Muscle layer of colon (tissue), 2 donors: ENCODE data around the gene OSBPL3.

Experiments
- H3K27ac ChIP-seq: one replicate; pipeline ENCODE4 v1.7.0; 2013; ENCODE audit warnings: low read depth, mild to moderate bottlenecking, low read length, moderate library complexity
- H3K27me3 ChIP-seq, 2 donors: one replicate each; pipeline ENCODE4 v1.7.0; 2013; ENCODE audit warnings: low read length in 2 of 2, mild to moderate bottlenecking in 2 of 2; ENCODE audit not compliant: insufficient read depth in 2 of 2, control insufficient read depth in 1 of 2
- H3K36me3 ChIP-seq: one replicate; pipeline ENCODE4 v1.7.0; 2013; ENCODE audit warnings: mild to moderate bottlenecking, low read length; ENCODE audit not compliant: insufficient read depth
- H3K4me1 ChIP-seq: one replicate; pipeline ENCODE4 v1.7.0; 2013; ENCODE audit warnings: mild to moderate bottlenecking, low read length; ENCODE audit not compliant: insufficient read depth
- H3K4me3 ChIP-seq, 2 donors: one replicate each; pipeline ENCODE4 v1.7.0; 2013; ENCODE audit warnings: low read length in 2 of 2, low read depth in 1 of 2, mild to moderate bottlenecking in 1 of 2, moderate library complexity in 1 of 2
- H3K9ac ChIP-seq: one replicate; pipeline ENCODE4 v1.7.0; 2013; ENCODE audit warnings: low read length
- H3K9me3 ChIP-seq: one replicate; pipeline ENCODE4 v1.7.0; 2013; ENCODE audit warnings: mild to moderate bottlenecking, low read length
- donor health status: abdominal sarcoma.
- donor health status: Adenocarcinoma of cecum.

OSBPL3 gene

DNA sequence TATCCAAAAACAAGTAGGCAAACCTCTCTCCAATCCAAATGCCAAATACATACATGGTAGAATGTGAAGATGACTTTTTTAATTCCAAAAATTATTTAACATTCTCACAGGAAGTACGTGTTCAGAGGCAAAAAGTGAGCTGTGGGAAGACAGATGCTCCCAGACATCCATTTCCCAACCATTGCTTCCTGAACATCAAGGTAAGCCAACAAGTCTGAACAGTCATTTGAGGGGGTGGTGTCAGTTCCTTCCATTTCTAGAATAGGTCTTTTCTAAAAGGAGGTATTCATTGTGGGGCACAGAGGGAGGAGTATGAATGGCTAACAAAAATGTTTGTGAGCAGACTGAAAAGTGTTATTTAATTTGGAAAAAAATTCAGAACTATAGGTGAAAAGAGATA lies 49.1 kb downstream of the OSBPL3 start:
- Histone ChIP-seq H3K36me3 (no peaks in the 10 kb centered on the region), H3K4me3 (no peak overlapping the region), H3K9ac (no peak overlapping the region), H3K9me3 (no peaks in the 10 kb centered on the region), H3K4me1 (peaks cover 12% of the 10 kb centered on the region), H3K27ac (no peak overlapping the region), H3K27me3 (no peaks in the 10 kb centered on the region)

DNA sequence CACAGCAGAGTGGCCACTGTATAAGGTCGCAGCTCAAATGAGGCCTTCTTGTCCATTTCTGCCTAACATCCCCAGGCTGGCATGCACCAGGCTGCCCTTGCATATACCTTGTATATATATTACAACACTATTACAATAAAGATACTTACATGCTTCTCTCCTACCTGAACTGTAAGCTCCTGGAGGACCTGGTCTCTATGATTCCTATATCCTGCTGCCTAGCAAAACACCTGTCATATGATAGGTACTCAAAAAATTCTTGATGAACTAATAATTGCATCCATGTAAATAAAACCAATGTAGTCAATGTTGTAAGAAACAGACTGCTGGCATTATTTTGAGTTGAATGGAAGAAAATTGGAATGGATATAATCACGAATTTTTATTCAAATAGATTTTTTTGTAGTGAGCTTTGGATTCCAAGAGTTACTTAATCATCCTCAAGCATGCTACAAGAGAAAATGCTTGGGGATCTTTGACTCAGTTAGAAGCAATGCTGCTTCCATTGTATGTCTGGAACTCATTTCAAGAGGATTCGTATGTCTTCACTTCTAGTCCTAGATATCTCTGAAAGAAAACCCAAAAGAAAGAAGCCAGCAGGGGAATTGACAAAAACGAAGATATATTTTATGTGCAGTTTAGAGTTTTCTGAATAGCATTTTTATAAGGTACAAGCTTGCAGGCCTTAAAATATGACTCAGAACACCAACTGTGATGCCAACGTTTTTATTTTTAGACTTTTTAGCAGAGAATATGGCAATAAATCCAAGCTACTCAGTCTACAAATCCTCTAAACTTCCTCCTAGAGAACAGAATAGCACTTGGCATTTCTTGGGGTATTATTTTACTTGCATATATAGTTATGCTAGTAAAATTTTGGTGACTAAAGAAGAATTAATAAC lies 53.1 kb downstream of the OSBPL3 start:
- Histone ChIP-seq H3K9ac (no peak overlapping the region), H3K4me3 (no peak overlapping the region), H3K27me3 (no peaks in the 10 kb centered on the region), H3K36me3 (no peaks in the 10 kb centered on the region), H3K9me3 (no peaks in the 10 kb centered on the region), H3K27ac (no peak overlapping the region), H3K4me1 (peaks cover 24% of the 10 kb centered on the region)

DNA sequence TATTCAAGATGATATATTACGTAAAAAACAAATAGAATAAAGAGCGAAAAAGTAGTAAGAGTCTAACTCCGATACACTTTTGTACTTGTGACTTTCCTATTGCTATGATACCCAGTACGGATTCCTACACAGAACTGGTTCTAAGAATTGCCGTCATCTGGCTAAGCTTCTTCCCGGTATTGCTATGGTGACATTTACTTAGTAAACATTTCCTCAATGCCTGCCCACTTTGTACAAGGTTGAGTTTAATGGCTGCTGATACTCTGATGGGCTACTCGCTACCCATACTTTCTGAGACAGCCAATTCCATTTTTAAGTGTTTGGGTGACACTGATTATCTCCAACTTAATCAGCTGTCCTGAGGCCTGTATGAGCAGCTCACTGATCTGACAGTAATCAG lies 55.6 kb downstream of the OSBPL3 start:
- H3K4me3 ChIP-seq = no peak overlapping the region
- H3K9ac ChIP-seq = no peak overlapping the region
- H3K27me3 ChIP-seq = no peaks in the 10 kb centered on the region
- H3K36me3 ChIP-seq = no peaks in the 10 kb centered on the region
- H3K27ac ChIP-seq = no peak overlapping the region
- peaks cover 24% of the 10 kb centered on the region for H3K4me1 ChIP-seq
- no peaks in the 10 kb centered on the region for H3K9me3 ChIP-seq

DNA sequence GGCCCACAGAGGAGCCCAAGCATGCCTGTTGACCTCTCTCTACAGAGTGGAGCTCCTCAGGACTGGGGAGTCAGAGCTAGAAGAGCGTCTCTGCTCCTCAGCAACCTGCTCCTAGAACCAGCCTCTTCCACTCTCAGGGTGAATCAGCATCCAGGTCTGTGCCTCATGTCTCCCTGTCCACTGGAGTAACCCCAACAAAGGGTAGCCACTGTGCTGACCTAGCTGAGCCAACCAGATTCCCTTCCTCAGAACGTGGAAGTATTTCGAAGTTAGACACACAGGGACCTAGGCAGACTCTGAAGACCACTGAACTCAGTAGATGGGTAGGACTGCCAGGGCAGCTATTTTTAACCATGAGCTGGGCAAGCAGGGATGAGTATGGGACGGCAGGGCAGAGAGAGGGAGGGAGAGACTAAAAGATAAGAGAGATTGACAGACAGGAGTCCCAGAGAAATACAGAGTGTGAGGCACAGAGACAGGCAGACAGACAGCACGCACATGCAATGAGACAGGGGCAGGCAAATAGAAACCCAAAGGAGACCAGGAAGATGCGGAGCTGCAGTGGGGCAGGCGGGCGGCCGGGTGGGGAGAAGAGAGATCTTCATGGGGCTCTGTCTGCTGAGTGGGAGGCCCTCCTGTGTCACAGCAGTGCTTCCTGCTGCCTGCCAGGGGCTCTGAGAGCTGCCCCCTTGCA lies 56.7 kb downstream of the OSBPL3 start:
- Histone ChIP-seq H3K27me3 (no peaks in the 10 kb centered on the region), H3K4me1 (peaks cover 24% of the 10 kb centered on the region), H3K36me3 (no peaks in the 10 kb centered on the region), H3K9me3 (no peaks in the 10 kb centered on the region), H3K9ac (no peak overlapping the region), H3K4me3 (no peak overlapping the region), H3K27ac (no peak overlapping the region)

DNA sequence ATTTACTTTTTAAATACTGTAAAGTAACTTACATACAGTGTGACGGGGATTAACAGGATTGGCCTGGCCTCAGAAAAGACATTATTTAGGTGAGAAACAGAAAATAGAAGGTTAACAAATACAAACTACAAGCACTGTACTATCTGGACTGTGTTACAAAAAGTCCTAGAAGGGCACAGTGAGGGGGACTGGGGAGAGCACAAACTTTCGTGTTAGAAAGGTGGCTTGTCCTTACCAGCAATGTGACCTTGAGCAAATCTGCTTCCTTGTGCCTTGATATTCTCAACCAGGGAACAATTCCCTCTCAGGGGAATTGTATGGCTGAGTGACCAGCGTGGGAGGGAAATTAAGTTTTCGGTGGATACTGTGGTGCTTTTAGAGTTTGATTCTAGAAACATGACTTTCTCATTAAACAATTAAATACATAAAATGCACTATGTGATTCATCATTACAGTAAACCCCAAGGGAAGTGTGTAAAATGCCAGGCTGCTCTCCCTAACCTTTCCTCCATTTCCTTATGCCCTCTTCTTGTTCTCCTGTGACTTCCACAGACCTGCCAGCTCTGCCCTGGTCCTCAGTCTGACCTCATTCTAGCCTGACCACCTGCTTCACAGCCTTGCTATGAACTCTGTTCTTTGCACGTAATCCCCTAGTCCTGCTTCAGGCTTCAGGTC lies 57.7 kb downstream of the OSBPL3 start:
- Histone ChIP-seq H3K9ac (no peak overlapping the region), H3K36me3 (no peaks in the 10 kb centered on the region), H3K4me3 (no peak overlapping the region), H3K4me1 (peaks cover 17% of the 10 kb centered on the region), H3K9me3 (no peaks in the 10 kb centered on the region), H3K27me3 (no peaks in the 10 kb centered on the region), H3K27ac (no peak overlapping the region)

DNA sequence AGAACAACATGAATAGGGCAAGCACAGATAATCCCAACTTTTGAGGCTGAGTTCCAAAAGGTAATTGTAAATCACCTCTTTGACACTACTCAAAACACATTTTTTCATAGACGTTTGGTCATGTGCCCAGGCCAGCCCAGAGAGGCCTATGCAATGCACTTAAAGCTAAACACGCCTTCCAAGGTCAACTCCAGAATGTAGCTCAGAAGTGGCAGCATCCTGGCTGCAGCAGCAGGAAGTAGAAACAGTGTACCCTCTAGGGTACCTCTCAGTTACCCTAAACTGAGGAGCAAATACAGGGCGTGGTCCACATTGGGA lies 58.7 kb downstream of the OSBPL3 start:
- Histone ChIP-seq H3K36me3 (no peaks in the 10 kb centered on the region), H3K27me3 (no peaks in the 10 kb centered on the region), H3K27ac (no peak overlapping the region), H3K4me1 (peaks cover 12% of the 10 kb centered on the region), H3K4me3 (no peak overlapping the region), H3K9ac (no peak overlapping the region), H3K9me3 (no peaks in the 10 kb centered on the region)

DNA sequence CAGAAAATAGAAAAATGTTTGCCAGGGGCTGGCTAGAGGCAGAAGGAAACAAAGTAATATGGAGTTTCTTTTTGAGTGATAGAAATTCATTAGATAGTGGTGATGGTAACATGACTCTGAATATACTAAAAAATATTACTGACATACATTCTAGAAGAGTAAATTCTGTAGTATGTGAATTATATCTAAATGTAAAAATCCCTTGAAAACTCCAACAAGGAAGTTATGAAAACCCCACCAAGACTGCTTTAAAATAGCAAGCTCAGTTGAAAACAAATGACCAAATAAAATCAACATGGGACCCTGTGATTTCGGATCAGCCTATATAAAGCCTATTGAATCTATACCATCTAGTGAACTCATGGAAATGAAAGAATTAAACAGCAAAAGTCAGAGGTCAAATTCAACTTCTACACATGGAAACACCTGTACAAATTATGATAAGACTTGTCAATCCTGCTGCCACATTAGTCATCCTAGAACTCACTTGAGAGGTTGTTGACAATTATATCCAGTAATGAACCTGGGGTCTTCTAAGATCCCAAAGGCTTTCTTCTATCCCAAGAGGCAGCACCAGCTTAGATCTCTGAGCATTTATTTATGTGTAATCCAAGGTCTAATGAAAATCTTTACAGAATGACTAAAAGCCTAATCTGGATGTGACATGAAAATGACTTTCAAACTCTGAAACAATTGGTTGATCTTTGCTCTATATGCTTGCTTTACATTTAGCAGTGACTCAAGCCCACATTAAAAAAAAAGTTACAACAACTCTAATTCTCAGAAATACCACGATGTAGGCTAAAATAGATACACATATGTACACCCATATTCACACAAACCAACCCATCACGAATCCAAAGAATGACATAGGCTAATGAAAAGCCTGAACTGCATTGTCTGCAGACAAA lies 59.3 kb downstream of the OSBPL3 start:
- no peaks in the 10 kb centered on the region for H3K9me3 ChIP-seq
- H3K36me3 ChIP-seq = no peaks in the 10 kb centered on the region
- H3K4me3 ChIP-seq = no peak overlapping the region
- H3K27me3 ChIP-seq = no peaks in the 10 kb centered on the region
- no peak overlapping the region for H3K27ac ChIP-seq
- H3K9ac ChIP-seq = no peak overlapping the region
- H3K4me1 ChIP-seq = peaks cover 10% of the 10 kb centered on the region

DNA sequence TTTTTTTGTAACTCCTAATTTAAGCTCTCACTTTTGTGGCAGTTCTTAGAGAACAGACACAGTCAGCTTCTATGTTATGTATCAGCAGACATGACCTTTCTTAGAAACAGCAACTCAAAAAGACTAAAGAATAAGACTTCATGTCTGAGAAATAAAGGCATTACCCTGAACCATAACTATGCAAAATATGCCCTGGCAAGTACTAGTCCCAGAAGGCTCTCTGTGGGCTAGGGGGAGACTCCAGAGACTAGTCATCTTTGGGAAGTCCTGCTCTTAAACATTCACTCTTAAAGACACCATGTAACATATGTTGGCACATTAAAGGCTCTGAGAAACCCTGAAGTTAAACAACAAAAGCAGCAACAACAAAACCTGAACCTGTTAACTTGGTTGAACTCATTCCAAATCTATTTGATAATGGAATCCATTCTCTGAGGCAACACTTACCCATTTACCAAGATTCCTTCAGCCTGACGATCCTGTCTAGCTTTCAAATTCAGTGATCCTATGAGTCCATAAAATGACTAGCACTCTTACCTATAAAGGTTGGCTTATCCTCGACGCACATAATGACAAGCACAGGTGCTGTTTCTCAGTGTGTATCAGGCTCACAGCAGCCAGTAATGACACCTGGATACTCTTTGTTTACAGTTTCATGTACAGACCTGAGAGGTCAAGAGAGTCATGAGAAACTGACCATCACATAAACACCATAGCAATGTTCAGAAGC lies 62.3 kb downstream of the OSBPL3 start:
- Histone ChIP-seq H3K36me3 (no peaks in the 10 kb centered on the region), H3K4me1 (no peaks in the 10 kb centered on the region), H3K27ac (no peak overlapping the region), H3K9ac (no peak overlapping the region), H3K9me3 (no peaks in the 10 kb centered on the region), H3K4me3 (no peak overlapping the region), H3K27me3 (no peaks in the 10 kb centered on the region)

DNA sequence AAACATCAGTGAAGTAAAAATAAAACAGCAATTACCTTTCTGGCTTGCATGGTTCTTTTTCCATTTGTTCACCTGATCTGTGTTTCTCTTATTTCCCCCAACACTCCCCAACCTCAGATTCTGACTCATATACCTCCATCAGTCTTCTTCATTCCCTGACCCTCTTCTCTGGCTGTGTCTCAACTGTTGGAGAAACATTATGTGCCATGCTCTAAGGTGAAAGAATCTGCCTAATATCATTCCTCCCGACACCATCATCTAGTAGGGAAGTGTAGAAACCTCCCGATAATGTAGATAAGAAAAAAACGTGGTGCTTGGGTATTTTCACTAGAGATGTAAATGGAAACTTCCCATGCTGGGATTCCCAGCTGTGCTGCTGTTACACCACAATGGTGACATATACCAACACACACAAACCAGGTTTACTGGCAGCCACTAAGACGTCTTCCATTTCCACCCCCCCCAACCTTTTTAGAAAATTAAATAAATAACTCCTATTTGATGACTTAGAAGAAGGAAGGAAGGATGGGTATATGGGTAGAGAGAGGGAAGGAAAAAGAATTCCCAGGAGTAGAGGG lies 63.4 kb downstream of the OSBPL3 start:
- no peak overlapping the region for H3K4me3 ChIP-seq
- H3K27ac ChIP-seq = no peak overlapping the region
- H3K36me3 ChIP-seq = no peaks in the 10 kb centered on the region

DNA sequence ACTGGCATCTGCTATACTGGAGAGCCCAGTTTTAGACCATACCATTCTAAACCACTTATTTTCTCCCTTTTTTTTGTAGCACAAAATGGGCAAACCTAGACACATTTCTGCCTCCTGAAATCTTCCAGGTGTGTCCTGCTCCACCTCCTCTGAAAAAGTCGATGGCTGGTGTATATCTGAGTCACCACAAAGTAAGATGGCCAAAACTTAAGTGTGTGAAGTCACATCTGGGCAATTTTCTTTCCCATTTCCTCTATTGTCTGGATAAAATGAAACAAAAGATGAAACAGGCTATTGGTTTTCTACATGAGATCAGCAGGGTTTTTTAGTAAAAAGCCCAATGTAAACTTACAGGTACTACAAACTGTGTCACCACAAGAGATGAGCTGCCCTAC lies 65.5 kb downstream of the OSBPL3 start:
- no peak overlapping the region for H3K9ac ChIP-seq
- no peaks in the 10 kb centered on the region for H3K27me3 ChIP-seq
- no peaks in the 10 kb centered on the region for H3K9me3 ChIP-seq
- no peaks in the 10 kb centered on the region for H3K4me1 ChIP-seq
- no peaks in the 10 kb centered on the region for H3K36me3 ChIP-seq
- no peak overlapping the region for H3K4me3 ChIP-seq
- H3K27ac ChIP-seq = no peak overlapping the region

More for the DNA sequence above, 63.4 kb downstream of the OSBPL3 start:
- Histone ChIP-seq H3K27me3 (no peaks in the 10 kb centered on the region), H3K9ac (no peak overlapping the region), H3K4me1 (no peaks in the 10 kb centered on the region), H3K9me3 (no peaks in the 10 kb centered on the region)
